HepG2 (cell line): Measurements from ENCODE around the gene FAM234B. TPM values are rescaled to one million over a fixed set of nuclear protein-coding genes. Genes with fewer than 3 reads are reported as not detected.

Source experiments
- ATAC-seq: fragments of 200-7000 bp; cut with Tn5 transposase; 3 replicates; pipeline ENCODE4 v1.9.1; 2020; ENCODE audit warnings: mild to moderate bottlenecking, moderate library complexity
- Bru-seq: library from RNA; stranded (reverse); fragments of 400-500 nt; gene quantifications from one replicate; lab custom pipeline; 2021; lab: Mats Ljungman, UMichigan
- BruChase-seq, 2 experiments: library from RNA; stranded (reverse); fragments of 400-500 nt; gene quantifications; one replicate each; lab custom pipeline; 2021; lab: Mats Ljungman, UMichigan
- BruUV-seq: library from RNA; stranded (reverse); fragments of 400-500 nt; replicated peaks from 2 replicates; lab custom pipeline; 2021; lab: Mats Ljungman, UMichigan
- CTCF ChIA-PET: fragments of 300-600 bp; formaldehyde crosslinking; extraction: SDS; loops from one replicate; lab custom pipeline; 2021; ENCODE audit warnings: low total read pairs, inconsistent platforms, low intra/inter-chr PET ratio; lab: Yijun Ruan, JAX
- POLR2A ChIA-PET: fragments of 350-600 bp; sonication (Branson Sonifier 250); formaldehyde crosslinking; loops from one replicate; lab custom pipeline; 2020; ENCODE audit warnings: antibody characterized with exemption, inconsistent platforms; lab: Yijun Ruan, JAX
- DNase-seq: peaks from one replicate; pipeline ENCODE4 v3.0.0-alpha.2; 2015; ENCODE audit warnings: low spot score
- FAIRE-seq: peaks from 3 replicates; lab custom pipeline; 2011; peaks lifted over from hg19 to GRCh38; lab: Jason Lieb, UNC
- H2AFZ ChIP-seq: one replicate; pipeline ENCODE4 v1.6.1; 2011; ENCODE audit warnings: low read length, inconsistent platforms
- H3K27ac ChIP-seq: fragments of 300-600 bp; 3 replicates; pipeline ENCODE4 v1.8.0; 2011; ENCODE audit warnings: mixed run types, mild to moderate bottlenecking, mixed read lengths, low read length, inconsistent platforms; ENCODE audit not compliant: insufficient read depth; ENCODE audit errors: extremely low read length
- H3K27me3 ChIP-seq, 2 experiments: fragments of 200-600 bp in 1 of 2; 2 replicates in 1 of 2; 3 replicates in 1 of 2; pipeline versions ENCODE4 v1.6.0 to v1.8.0; 2011; ENCODE audit warnings: low read length in 2 of 2, mild to moderate bottlenecking in 2 of 2, moderate library complexity in 2 of 2, inconsistent platforms in 1 of 2; ENCODE audit not compliant: insufficient read depth in 2 of 2, control insufficient read depth in 1 of 2
- H3K36me3 ChIP-seq, 2 experiments: fragments of 200-600 bp in 1 of 2; replicated peaks in 1 of 2; 2 replicates in 1 of 2; 3 replicates in 1 of 2; pipeline versions ENCODE4 v1.5.1 to v1.8.0; 2011; ENCODE audit warnings: low read length in 2 of 2, inconsistent platforms in 1 of 2; ENCODE audit not compliant: insufficient read depth in 2 of 2, control insufficient read depth in 1 of 2
- H3K4me1 ChIP-seq: 2 replicates; pipeline ENCODE4 v1.5.1; 2012; ENCODE audit warnings: low read length, inconsistent platforms; ENCODE audit not compliant: insufficient read depth
- H3K4me2 ChIP-seq: 2 replicates; pipeline ENCODE4 v1.6.0; 2011; ENCODE audit warnings: low read depth, low read length, inconsistent platforms
- H3K4me3 ChIP-seq, 3 experiments: fragments of 200-600 bp in 1 of 3; sonication (generic), shearing (Covaris generic) in 1 of 3; replicated peaks in 1 of 3; 2 replicates each; pipeline ENCODE4 v1.5.1; 2011 to 2016; ENCODE audit warnings: low read length in 3 of 3, inconsistent platforms in 2 of 3, low read depth in 2 of 3, mild to moderate bottlenecking in 2 of 3, control low read depth in 1 of 3, mixed read lengths in 1 of 3; ENCODE audit not compliant: insufficient read depth in 1 of 3
- H3K79me2 ChIP-seq: one replicate; pipeline ENCODE4 v1.6.1; 2011; ENCODE audit warnings: low read length, inconsistent platforms; ENCODE audit not compliant: insufficient read depth
- H3K9ac ChIP-seq: 2 replicates; pipeline ENCODE4 v1.6.0; 2011; ENCODE audit warnings: mild to moderate bottlenecking, low read depth, low read length, inconsistent platforms; ENCODE audit not compliant: insufficient read depth
- H3K9me3 ChIP-seq: 2 replicates; pipeline ENCODE4 v1.5.1; 2012; ENCODE audit warnings: mild to moderate bottlenecking, low read length
- H4K20me1 ChIP-seq: 2 replicates; pipeline ENCODE4 v1.6.0; 2011; ENCODE audit warnings: inconsistent platforms, mild to moderate bottlenecking, low read length, moderate library complexity; ENCODE audit not compliant: insufficient read depth
- GATAD1 ChIP-seq: IDR thresholded peaks from 2 replicates; pipeline ENCODE4 v1.6.1; 2016; ENCODE audit warnings: missing genetic modification reagents, missing compliant biosample characterization
- POLR2AphosphoS5 ChIP-seq: IDR thresholded peaks from 2 replicates; pipeline ENCODE4 v1.6.1; 2012; ENCODE audit warnings: low read depth, low read length
- ZNF331 ChIP-seq: sonication (generic); formaldehyde crosslinking; IDR thresholded peaks from 2 replicates; pipeline ENCODE4 v1.4.0; 2020; ENCODE audit warnings: missing genetic modification reagents
- ZNF33A ChIP-seq: sonication (generic); formaldehyde crosslinking; IDR thresholded peaks from 2 replicates; pipeline ENCODE4 v1.5.1; 2020; ENCODE audit warnings: missing genetic modification reagents, mild to moderate bottlenecking, moderate library complexity, borderline replicate concordance
- ZNF367 ChIP-seq: sonication (generic); formaldehyde crosslinking; IDR thresholded peaks from 2 replicates; pipeline ENCODE4 v1.4.0; 2020; ENCODE audit warnings: missing genetic modification reagents, borderline replicate concordance
- WGBS: methylation state at CpG from one replicate; pipeline ENCODE4 v1.1.6; 2017; ENCODE audit warnings: low lambda C conversion rate; 5-methylcytosine and 5-hydroxymethylcytosine counted together
- in situ Hi-C: cut with HindIII; loops from 2 replicates; pipeline ENCODE4 v1.10.0; 2017; ENCODE audit warnings: low pct_unique_long_range_greater_than_20kb; ENCODE audit not compliant: extremely low pct_ligation_motif_present
- intact Hi-C: fragments of 100-400 bp; cut with micrococcal nuclease; formaldehyde crosslinking; loops from one replicate; pipeline ENCODE4 v1.10.0; 2022; ENCODE audit not compliant: unreplicated experiment
- long read RNA-seq, 2 experiments: library from RNA in 1 of 2; library from polyadenylated mRNA in 1 of 2; stranded (forward) in 1 of 2; unstranded in 1 of 2; transcript quantifications; one replicate each; pipeline ENCODE4 v2.0.0, GENCODE V29; 2019 to 2022
- polyA minus RNA-seq, 3 experiments: library from RNA; depleted of rRNA, polyadenylated mRNA; stranded (reverse); fragments of >200 nt; gene quantifications; 2 replicates each; pipeline ENCODE4 v1.2.3, GENCODE V29; 2011; ENCODE audit warnings: low replicate concordance in 1 of 3
- polyA plus RNA-seq, 8 experiments: library from polyadenylated mRNA; depleted of rRNA in 3 of 8; stranded (reverse) in 7 of 8; unstranded in 1 of 8; fragments of >200 nt; fragmentation: Illumina TruSeq in 4 of 8; extraction: Trizol in 4 of 8; gene quantifications; 2 replicates each; pipeline versions ENCODE4 v1.2.1 to v1.2.3, GENCODE V29; 2011 to 2016; ENCODE audit warnings: low read depth in 4 of 8, missing spikeins in 1 of 8, mixed read lengths in 1 of 8; ENCODE audit not compliant: insufficient read depth in 1 of 8
- total RNA-seq, 5 experiments: library from RNA; depleted of rRNA; stranded (reverse); fragments of >200 nt; fragmentation: Illumina TruSeq; extraction: Trizol; gene quantifications; 2 replicates each; pipeline ENCODE4 v1.2.3, GENCODE V29; 2016; ENCODE audit warnings: low read depth in 1 of 5
- TF ChIP-seq, protein P1 (sequence below), 2 experiments: IDR thresholded peaks; 2 replicates each; pipeline ENCODE4 v1.6.1; 2011 to 2012; ENCODE audit warnings: low read length in 2 of 2, borderline replicate concordance in 1 of 2, low read depth in 1 of 2, mild to moderate bottlenecking in 1 of 2, moderate library complexity in 1 of 2
- TF ChIP-seq, protein P2 (sequence below): sonication (generic); formaldehyde crosslinking; IDR thresholded peaks from 2 replicates; pipeline ENCODE4 v1.9.0; 2021; ENCODE audit warnings: missing genetic modification reagents, borderline replicate concordance

FAM234B gene, protein sequence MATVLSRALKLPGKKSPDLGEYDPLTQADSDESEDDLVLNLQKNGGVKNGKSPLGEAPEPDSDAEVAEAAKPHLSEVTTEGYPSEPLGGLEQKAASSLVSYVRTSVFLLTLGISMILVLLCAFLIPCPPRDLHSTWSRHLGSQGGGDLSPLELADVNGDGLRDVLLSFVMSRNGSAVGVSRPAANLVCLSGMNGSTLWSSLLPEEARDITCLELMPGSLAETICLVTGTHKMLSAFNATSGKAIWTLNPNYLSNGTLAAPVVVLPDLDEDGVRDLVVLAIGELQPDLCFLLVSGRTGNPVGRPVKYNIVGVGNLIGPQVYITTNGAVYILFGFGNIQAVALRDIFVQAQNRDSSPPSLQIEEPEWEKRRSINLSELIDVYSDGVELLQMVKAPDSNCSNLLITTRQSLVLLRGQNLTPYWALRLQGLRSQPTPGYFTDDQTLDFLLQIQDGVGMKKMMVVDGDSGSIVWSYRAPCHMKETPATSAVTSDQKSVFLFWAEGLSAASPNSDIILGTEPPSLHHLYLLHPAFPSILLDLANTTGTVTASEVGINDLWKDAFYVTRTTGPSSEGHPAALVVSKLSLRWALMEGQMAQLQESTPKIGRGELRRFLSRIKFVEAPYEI
- total RNA-seq (2016; rRNA removed; fragmentation: Illumina TruSeq; extraction: Trizol) (4.2 and 7.8 TPM in 2 replicates), polyA plus RNA-seq (2011; rRNA removed) (10.3 and 13.8 TPM in 2 replicates), polyA minus RNA-seq (2011; rRNA and poly(A)+ RNA removed; ENCODE audit: low replicate concordance) (17.2 and 40.0 TPM in 2 replicates), Bru-seq, nascent RNA (percentile 44 among the genes with signal in this experiment), BruChase-seq, experiment 1, labeled RNA remaining after a 6-hour chase (percentile 53 among the genes with signal in this experiment), BruChase-seq, experiment 2, labeled RNA remaining after a 2-hour chase (percentile 46 among the genes with signal in this experiment)
- 0.81 and 1.1 TPM in 2 replicates for total RNA-seq (2016; cell fraction: cytosol; rRNA removed; fragmentation: Illumina TruSeq; extraction: Trizol; ENCODE audit: low read depth)
- 4.7 and 7.7 TPM in 2 replicates for total RNA-seq (2016; cell fraction: insoluble cytoplasmic fraction; rRNA removed; fragmentation: Illumina TruSeq; extraction: Trizol)
- 2.1 and 2.3 TPM in 2 replicates for total RNA-seq (2016; cell fraction: membrane; rRNA removed; fragmentation: Illumina TruSeq; extraction: Trizol)
- 7.5 and 9.0 TPM in 2 replicates for total RNA-seq (2016; cell fraction: nucleus; rRNA removed; fragmentation: Illumina TruSeq; extraction: Trizol)
- polyA plus RNA-seq (2011; cell fraction: cytosol; rRNA removed), result 8.2 and 8.5 TPM in 2 replicates
- polyA plus RNA-seq (2011; cell fraction: nucleus; rRNA removed), result 5.0 and 5.6 TPM in 2 replicates
- 6.4 and 6.6 TPM in 2 replicates for polyA plus RNA-seq (2012)
- polyA plus RNA-seq (2016; cell fraction: cytosol; fragmentation: Illumina TruSeq; extraction: Trizol; ENCODE audit: low read depth), result 0.17 and 0.25 TPM in 2 replicates
- polyA plus RNA-seq (2016; cell fraction: insoluble cytoplasmic fraction; fragmentation: Illumina TruSeq; extraction: Trizol; ENCODE audit: low read depth), result 1.9 and 2.1 TPM in 2 replicates
- polyA plus RNA-seq (2016; cell fraction: membrane; fragmentation: Illumina TruSeq; extraction: Trizol; ENCODE audit: low read depth), result 0.42 and 0.52 TPM in 2 replicates
- 5.1 and 6.7 TPM in 2 replicates for polyA plus RNA-seq (2016; cell fraction: nucleus; fragmentation: Illumina TruSeq; extraction: Trizol; ENCODE audit: insufficient read depth, low read depth)
- 14.2 and 15.6 TPM in 2 replicates for polyA minus RNA-seq (2011; cell fraction: cytosol; rRNA and poly(A)+ RNA removed)
- 15.6 and 20.3 TPM in 2 replicates for polyA minus RNA-seq (2011; cell fraction: nucleus; rRNA and poly(A)+ RNA removed)
- long read RNA-seq, experiment 1, full-length matches to known transcripts, result 1 of 19 reads
- long read RNA-seq, experiment 1, partial matches to known transcripts, result 0 of 19 reads
- long read RNA-seq, experiment 1, other reads (novel, unspliced or antisense), result 18 of 19 reads
- long read RNA-seq, experiment 2, full-length matches to known transcripts, result 1 of 6 reads
- long read RNA-seq, experiment 2, partial matches to known transcripts, result 0 of 6 reads
- long read RNA-seq, experiment 2, other reads (novel, unspliced or antisense), result 5 of 6 reads

DNA sequence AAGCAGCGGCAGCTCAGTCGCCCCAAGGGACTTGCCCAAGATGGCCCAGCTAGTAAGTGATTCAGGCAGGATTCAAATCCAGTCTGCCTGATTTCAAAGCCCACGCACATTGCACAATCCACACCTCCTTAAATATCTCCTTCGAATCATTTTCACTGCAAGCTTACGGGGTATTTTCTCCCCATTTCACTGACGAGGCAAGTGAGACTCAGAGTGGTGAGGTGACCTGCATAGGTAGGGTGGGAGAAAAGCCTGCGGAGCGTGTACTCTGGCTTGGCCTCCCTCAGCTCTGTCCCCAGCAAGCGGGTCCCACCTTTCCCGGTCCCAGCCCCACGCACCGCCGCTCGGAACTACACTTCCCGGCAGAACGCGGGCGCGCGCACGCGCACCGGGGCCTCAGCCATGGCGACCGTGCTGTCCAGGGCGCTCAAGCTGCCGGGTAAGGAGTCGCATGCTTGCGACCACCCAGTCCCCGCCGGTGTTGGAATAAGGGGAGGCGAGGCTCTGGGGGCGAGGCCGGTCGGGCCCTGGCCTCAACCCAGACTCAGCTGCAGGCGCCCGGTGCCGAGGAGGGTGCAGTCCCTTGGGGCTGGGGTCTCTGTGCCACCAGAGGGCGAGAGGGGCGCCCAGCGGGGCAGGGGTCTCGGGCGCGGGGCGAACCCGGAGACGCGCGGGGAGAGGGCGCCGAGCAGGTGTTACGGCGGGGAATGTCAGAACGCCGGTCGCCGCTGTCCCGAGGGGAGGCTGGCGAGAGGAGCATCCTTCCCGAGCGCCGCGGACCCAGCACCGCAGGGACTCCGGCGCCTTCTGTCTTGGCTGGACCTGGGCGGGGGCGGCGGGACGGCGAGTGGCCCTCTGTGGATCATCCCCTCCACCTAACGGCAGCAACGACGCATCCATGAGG lies at the start of gene FAM234B:
Gene FAM234B, plus strand, starts transcription at position 380 of the 904 bp plus-strand sequence. Its CDS starts 23 bp downstream, at position 403.
- Histone ChIP-seq H2AFZ (peak within 1 kb of the TSS; percentile 66), H3K4me1 (peaks cover 21% of the 10 kb centered on the region; the same call in 1 of the 2 replicates), H3K4me2 (peak within 1 kb of the TSS; percentile 97), H4K20me1 (no peaks in the 10 kb centered on the region), H3K9me3 (no peaks in the 10 kb centered on the region), H3K36me3 (no peaks in the 10 kb centered on the region), H3K4me3 (peak within 1 kb of the TSS; percentile 92 to 99 (median 94)), H3K27me3 (peaks cover 2 to 30% of the 10 kb centered on the region in 2 experiments; a peak in 3 of 5 replicates), H3K27ac (no peak within 1 kb of the TSS), H3K79me2 (no peaks in the 10 kb centered on the region), H3K9ac (peak within 1 kb of the TSS; percentile 61)
- WGBS, result 1% methylated on average over 33 of the region's 74 CpGs
- FAIRE-seq (no peak), ATAC-seq (peak; percentile 99), DNase-seq (peak; percentile 40)
- ChIA-PET POLR2A (no interaction called here), CTCF (no interaction called here)
- BruUV-seq, result no TSS peak
- in situ Hi-C loops (no loop called here), intact Hi-C loops (loop anchor here (1.0 kb wide), 1 partner anchor 35 kb away; no protein-coding TSS in a partner anchor)
- TF ChIP-seq ZNF367 (CRISPR knock-in tag) (no peak), ZNF33A (CRISPR knock-in tag) (no peak), ZNF331 (CRISPR knock-in tag) (no peak), GATAD1 (CRISPR knock-in tag) (peak; percentile 72; the same call in 1 of the 2 replicates), POLR2AphosphoS5 (peak; percentile 58; the same call in 1 of the 2 replicates)
- TF ChIP-seq, protein P1, sequence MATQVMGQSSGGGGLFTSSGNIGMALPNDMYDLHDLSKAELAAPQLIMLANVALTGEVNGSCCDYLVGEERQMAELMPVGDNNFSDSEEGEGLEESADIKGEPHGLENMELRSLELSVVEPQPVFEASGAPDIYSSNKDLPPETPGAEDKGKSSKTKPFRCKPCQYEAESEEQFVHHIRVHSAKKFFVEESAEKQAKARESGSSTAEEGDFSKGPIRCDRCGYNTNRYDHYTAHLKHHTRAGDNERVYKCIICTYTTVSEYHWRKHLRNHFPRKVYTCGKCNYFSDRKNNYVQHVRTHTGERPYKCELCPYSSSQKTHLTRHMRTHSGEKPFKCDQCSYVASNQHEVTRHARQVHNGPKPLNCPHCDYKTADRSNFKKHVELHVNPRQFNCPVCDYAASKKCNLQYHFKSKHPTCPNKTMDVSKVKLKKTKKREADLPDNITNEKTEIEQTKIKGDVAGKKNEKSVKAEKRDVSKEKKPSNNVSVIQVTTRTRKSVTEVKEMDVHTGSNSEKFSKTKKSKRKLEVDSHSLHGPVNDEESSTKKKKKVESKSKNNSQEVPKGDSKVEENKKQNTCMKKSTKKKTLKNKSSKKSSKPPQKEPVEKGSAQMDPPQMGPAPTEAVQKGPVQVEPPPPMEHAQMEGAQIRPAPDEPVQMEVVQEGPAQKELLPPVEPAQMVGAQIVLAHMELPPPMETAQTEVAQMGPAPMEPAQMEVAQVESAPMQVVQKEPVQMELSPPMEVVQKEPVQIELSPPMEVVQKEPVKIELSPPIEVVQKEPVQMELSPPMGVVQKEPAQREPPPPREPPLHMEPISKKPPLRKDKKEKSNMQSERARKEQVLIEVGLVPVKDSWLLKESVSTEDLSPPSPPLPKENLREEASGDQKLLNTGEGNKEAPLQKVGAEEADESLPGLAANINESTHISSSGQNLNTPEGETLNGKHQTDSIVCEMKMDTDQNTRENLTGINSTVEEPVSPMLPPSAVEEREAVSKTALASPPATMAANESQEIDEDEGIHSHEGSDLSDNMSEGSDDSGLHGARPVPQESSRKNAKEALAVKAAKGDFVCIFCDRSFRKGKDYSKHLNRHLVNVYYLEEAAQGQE (IDR thresholded peaks at IDR 0.05; ENCODE audit: borderline replicate concordance in 1 of 2, low read depth in 1 of 2, low read length in 2 of 2), result no peak; a peak in 1 of 4 replicates
- TF ChIP-seq, protein P2, sequence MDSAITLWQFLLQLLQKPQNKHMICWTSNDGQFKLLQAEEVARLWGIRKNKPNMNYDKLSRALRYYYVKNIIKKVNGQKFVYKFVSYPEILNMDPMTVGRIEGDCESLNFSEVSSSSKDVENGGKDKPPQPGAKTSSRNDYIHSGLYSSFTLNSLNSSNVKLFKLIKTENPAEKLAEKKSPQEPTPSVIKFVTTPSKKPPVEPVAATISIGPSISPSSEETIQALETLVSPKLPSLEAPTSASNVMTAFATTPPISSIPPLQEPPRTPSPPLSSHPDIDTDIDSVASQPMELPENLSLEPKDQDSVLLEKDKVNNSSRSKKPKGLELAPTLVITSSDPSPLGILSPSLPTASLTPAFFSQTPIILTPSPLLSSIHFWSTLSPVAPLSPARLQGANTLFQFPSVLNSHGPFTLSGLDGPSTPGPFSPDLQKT (CRISPR knock-in tag), result no peak
